ENCODE measurements around the gene RPS10.
A peak's percentile ranks its signal among the peaks of the same experiment; 100 is the strongest.

RPS10 gene

DNA sequence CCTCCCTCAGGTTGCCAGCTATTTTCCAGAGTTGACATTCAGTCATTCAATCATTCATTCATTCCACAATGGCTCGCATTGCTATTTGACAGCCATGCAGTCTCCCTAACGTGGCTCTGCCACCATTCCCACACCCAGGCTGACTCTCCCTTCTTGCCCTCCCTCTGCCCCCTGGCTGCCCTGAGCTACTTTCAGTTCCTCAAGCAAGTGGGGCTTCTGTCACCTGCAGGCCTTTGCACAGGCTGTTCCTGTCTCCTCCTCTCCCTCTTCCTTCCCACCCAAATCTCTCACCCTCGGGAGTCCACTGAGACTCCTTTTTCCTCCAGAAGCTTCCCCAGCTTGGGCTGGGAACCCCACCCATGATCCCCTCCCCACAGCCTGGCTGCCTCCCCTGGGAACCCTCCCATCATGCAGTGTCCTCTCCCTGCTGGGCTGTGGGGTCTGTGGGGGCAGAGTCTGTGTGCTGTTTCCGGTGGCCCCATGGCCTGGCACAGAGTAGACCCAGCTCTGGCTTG is 42.6 kb upstream of the RPS10 start:
- TF ChIP-seq, protein P1, sequence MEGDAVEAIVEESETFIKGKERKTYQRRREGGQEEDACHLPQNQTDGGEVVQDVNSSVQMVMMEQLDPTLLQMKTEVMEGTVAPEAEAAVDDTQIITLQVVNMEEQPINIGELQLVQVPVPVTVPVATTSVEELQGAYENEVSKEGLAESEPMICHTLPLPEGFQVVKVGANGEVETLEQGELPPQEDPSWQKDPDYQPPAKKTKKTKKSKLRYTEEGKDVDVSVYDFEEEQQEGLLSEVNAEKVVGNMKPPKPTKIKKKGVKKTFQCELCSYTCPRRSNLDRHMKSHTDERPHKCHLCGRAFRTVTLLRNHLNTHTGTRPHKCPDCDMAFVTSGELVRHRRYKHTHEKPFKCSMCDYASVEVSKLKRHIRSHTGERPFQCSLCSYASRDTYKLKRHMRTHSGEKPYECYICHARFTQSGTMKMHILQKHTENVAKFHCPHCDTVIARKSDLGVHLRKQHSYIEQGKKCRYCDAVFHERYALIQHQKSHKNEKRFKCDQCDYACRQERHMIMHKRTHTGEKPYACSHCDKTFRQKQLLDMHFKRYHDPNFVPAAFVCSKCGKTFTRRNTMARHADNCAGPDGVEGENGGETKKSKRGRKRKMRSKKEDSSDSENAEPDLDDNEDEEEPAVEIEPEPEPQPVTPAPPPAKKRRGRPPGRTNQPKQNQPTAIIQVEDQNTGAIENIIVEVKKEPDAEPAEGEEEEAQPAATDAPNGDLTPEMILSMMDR (IDR thresholded peaks at IDR 0.05; ENCODE audit: low read depth, low read length, missing control alignments) = peak; percentile 5
- no peak overlapping the region for H3K4me3 ChIP-seq (ENCODE audit: low read depth, low read length)

DNA sequence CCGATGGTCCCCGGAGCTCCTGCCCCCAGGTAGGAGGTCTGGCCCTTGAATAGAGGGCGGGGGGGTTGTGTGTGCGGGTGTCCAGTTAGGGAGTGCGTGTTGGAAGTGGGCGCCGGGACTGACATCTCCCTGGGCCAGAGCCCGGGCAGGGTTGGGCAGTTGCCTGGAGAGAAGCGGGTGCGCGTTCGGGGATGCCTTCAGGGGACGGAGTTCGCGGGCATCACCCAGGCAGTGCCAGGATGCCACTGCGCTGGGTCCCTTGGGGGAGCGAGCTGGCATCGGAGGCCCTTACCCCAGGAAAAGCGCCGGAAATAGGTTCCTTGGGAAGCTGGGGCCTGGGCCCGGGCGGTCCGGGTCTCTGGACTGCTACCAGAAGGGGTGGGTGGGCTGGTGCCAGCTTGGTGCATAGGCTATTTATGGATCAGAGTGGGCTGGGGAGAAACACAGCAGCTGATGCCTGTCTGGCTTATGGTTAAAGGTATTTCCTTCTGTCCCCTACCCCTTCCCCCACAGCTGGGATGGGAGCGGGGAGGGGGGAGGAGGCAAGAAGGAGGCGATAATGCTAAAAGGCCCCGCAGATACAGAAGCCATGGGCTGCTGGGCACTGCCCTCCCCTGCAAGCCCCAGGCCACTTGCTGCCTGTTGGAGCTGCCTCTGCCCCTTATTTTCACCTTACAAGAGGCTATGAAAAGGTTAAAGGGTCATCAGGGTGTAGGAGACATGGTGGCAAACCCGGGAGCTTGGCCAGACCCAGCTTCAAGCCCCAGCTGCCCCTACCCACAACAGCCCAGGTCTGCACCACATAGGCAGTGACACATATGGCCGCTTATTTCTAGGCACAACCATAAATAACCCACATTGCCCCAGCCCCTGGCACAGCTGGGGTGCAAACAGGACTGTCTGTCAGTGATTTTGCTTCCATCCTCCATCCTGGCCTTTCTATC is 40.6 kb upstream of the RPS10 start:
- DNase-seq (ENCODE audit: low read depth) = no peak
- no peak overlapping the region; the same call in 1 of the 2 replicates for H3K4me3 ChIP-seq (ENCODE audit: low read depth, low read length)
- TF ChIP-seq, protein P1 (IDR thresholded peaks at IDR 0.05; ENCODE audit: low read depth, low read length, missing control alignments) = no peak

More for the DNA sequence above, 42.6 kb upstream of the RPS10 start:
- peak; percentile 19 for DNase-seq (ENCODE audit: low read depth)

DNA sequence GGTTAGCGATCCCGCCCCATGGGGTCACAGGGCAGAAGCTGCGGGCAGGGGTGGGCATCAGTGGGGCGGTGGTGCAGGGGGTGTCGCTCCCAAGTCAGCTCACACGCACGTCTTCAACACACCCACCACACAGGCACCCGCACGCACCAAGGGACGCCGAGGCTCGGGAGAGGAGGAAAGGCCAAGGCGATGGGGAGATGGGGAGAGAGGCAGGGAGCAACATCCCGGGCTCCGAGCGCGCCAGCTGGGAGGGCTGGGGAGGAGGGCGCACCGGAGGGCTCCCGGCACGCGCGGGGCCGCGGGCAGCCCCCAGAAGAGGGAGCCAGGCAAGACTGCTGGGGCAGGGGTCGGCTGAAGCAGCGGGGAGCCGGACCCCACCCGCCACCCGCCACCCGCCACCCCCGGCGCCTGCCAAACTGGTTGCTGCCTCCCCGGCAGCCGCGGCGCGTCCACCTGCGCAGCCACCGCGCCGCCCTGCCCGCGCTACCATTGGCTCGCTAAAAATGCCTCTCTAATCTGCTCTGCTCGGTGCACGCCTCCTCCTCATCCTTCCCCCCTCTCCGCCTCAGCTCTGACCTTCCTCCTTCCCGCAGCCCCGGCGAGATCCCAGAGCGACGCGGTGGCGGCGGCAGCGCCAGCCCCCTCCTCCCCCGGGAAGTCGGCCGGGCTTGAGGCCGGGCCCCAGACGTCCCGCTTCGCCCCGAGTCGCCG is 39.8 kb upstream of the RPS10 start, which contains the start of gene PACSIN1:
Gene PACSIN1, plus strand, starts transcription at position 546 of the 711 bp plus-strand sequence. CDS start 60,230 bp downstream, outside the sequence.
- DNase-seq (ENCODE audit: low read depth) = no peak

DNA sequence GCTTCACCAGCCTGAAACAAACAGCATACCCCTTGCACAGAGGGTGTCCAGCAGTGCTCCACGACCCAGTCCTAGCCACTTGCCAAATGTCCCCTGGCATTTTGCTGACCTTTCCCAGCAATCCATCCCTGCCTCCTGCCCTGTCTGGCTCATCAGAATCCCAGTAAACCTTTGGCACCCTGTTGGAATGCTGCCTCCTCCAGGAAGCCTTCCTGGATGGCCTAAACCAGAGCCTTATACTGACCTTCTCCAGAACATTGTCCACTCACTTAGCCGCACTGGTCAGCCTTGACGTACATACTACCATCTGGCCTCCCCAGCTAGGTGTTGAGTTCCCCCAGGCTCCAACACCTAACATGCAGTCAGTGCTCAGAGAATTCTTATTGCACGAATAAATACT is 38.0 kb upstream of the RPS10 start:
- no peak for DNase-seq (ENCODE audit: low read depth)
- H3K4me3 ChIP-seq (ENCODE audit: low read depth, low read length) = no peak overlapping the region
- TF ChIP-seq, protein P1 (IDR thresholded peaks at IDR 0.05; ENCODE audit: low read depth, low read length, missing control alignments) = no peak

More for the DNA sequence above, 39.8 kb upstream of the RPS10 start, which contains the start of gene PACSIN1:
- TF ChIP-seq, protein P1 (IDR thresholded peaks at IDR 0.05; ENCODE audit: low read depth, low read length, missing control alignments) = no peak
- H3K4me3 ChIP-seq (ENCODE audit: low read depth, low read length) = peak within 1 kb of the TSS; percentile 27

DNA sequence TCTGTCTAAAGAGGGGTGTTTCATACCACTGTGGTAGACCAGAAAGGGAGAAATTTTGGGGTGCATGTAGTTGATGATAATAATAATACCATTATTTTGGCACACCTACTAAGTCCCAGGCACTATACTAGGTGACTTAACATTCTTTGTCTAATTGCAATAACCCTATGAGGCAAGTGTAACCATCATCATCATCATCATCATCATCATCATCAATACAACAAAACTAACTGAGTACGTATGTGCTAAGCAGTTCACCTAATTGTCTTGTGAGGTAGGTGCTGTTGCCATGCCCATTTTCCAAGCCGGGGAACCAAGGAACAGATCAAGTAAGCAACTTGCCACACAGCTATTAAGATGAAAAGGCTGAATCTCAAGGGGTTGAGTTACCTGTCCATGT is 37.4 kb upstream of the RPS10 start:
- TF ChIP-seq, protein P1 (IDR thresholded peaks at IDR 0.05; ENCODE audit: low read depth, low read length, missing control alignments) = no peak
- DNase-seq (ENCODE audit: low read depth) = no peak

DNA sequence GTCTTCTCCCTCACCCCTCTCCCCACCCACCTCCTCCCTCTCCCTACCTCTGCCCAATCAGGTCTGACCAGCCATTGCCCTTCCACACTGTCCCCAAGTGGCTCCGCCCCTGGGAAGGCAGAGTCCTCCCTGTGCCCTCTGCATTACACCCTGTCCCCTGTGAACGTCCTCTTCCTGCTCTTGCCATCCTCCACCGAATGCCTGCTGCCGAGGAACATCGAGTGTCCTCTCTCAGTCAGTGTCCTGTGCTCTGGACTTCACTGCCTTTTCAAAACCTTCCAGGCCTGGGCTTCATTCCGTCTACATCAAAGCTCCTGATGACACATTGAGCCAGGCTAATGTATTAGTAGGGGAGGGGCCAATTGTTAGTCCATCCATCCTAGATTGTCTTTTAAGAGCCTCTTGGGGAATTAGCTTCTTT is 36.7 kb upstream of the RPS10 start:
- DNase-seq (ENCODE audit: low read depth) = no peak
- no peak overlapping the region for H3K4me3 ChIP-seq (ENCODE audit: low read depth, low read length)
- TF ChIP-seq, protein P1 (IDR thresholded peaks at IDR 0.05; ENCODE audit: low read depth, low read length, missing control alignments) = no peak

More for the DNA sequence above, 37.4 kb upstream of the RPS10 start:
- H3K4me3 ChIP-seq (ENCODE audit: low read depth, low read length) = no peak overlapping the region

Measured in GM12864 (cell line).